ENCODE data around the gene LDLRAD4. TPM values are rescaled to one million over a fixed set of nuclear protein-coding genes. Genes with fewer than 3 reads are reported as not detected.

LDLRAD4 gene
- polyA plus RNA-seq, 1 of the 3 experiments (the other 2 are of a cell fraction) = 0.16 TPM

GRCh38 chr18:13422541-13423147 is 204.1 kb downstream of the LDLRAD4 start:
- ChIA-PET POLR2A (interaction anchor here (0.7 kb wide), 1 partner anchor 10 kb away, joined by 3 read pairs; no protein-coding TSS in a partner anchor), CTCF (interaction anchor here (0.7 to 1.2 kb wide), 3 partner anchors 13 to 196 kb away, joined by 3 read pairs; no protein-coding TSS in a partner anchor)
- Histone ChIP-seq H4K20me1 (ENCODE audit: insufficient read depth) (no peaks in the 10 kb centered on the region), H2AFZ (ENCODE audit: low read depth) (no peak overlapping the region), H3K27me3 (ENCODE audit: insufficient read depth) (no peaks in the 10 kb centered on the region), H3K4me3 (ENCODE audit: low read depth in 2 of 2, low read length in 1 of 2) (no peak overlapping the region), H3K9ac (no peak overlapping the region), H3F3A (replicated peaks; ENCODE audit: insufficient read depth) (no peaks in the 10 kb centered on the region), H3K36me3 (replicated peaks in 1 of 2; ENCODE audit: control insufficient read depth in 1 of 2, insufficient read depth in 2 of 2, low read length in 1 of 2) (no peaks in the 10 kb centered on the region), H3K27ac (ENCODE audit: low read depth in 2 of 2, low read length in 1 of 2) (no peak overlapping the region), H3K79me2 (ENCODE audit: insufficient read depth) (no peaks in the 10 kb centered on the region), H3K9me2 (no peaks in the 10 kb centered on the region), H3K4me1 (ENCODE audit: control insufficient read depth in 1 of 2, insufficient read depth in 2 of 2, low read depth in 1 of 2, low read length in 1 of 2) (peaks cover 0 to 7% of the 10 kb centered on the region in 2 experiments; a peak in 1 of 4 replicates), H3K9me3 (no peaks in the 10 kb centered on the region), H3K4me2 (no peak overlapping the region)
- 73% methylated on average over 5 of the region's 5 CpGs for WGBS (ENCODE audit: low lambda C conversion rate)
- no peak for DNase-seq
- TF ChIP-seq USF1 (IDR thresholded peaks at IDR 0.05; ENCODE audit: borderline replicate concordance, low read depth) = no peak
- TF ChIP-seq EP300 (IDR thresholded peaks at IDR 0.05; ENCODE audit: borderline replicate concordance in 1 of 2, low read depth in 1 of 2, low read length in 1 of 2) = no peak
- no peak for TF ChIP-seq RCOR1 (IDR thresholded peaks at IDR 0.05; ENCODE audit: low read length)
- TF ChIP-seq FOXM1 (IDR thresholded peaks at IDR 0.05; ENCODE audit: low read depth) = no peak
- TF ChIP-seq MXI1 (IDR thresholded peaks at IDR 0.05; ENCODE audit: low read depth, low read length) = no peak
- TF ChIP-seq JUND (IDR thresholded peaks at IDR 0.05) = no peak
- no peak for TF ChIP-seq FOSL2 (IDR thresholded peaks at IDR 0.05; ENCODE audit: borderline replicate concordance, low read depth)
- TF ChIP-seq ZBTB33 (IDR thresholded peaks at IDR 0.05; ENCODE audit: borderline replicate concordance, low read depth) = no peak

GRCh38 chr18:13423352-13423751 is 204.8 kb downstream of the LDLRAD4 start:
- no peaks in the 10 kb centered on the region for H3K27me3 ChIP-seq (ENCODE audit: insufficient read depth)
- no peaks in the 10 kb centered on the region for H3F3A ChIP-seq (replicated peaks; ENCODE audit: insufficient read depth)
- H3K27ac ChIP-seq (ENCODE audit: low read depth in 2 of 2, low read length in 1 of 2) = no peak overlapping the region
- H3K9me3 ChIP-seq = no peaks in the 10 kb centered on the region
- H3K36me3 ChIP-seq (replicated peaks in 1 of 2; ENCODE audit: control insufficient read depth in 1 of 2, insufficient read depth in 2 of 2, low read length in 1 of 2) = no peaks in the 10 kb centered on the region
- H3K9ac ChIP-seq = no peak overlapping the region
- no peak for DNase-seq
- H3K79me2 ChIP-seq (ENCODE audit: insufficient read depth) = no peaks in the 10 kb centered on the region
- TF ChIP-seq PBX3 (IDR thresholded peaks at IDR 0.05) = no peak
- TF ChIP-seq ELF1 (IDR thresholded peaks at IDR 0.05) = no peak
- H3K4me1 ChIP-seq (ENCODE audit: control insufficient read depth in 1 of 2, insufficient read depth in 2 of 2, low read depth in 1 of 2, low read length in 1 of 2) = peaks cover 0 to 9% of the 10 kb centered on the region in 2 experiments; a peak in 1 of 4 replicates
- no peak overlapping the region for H3K4me3 ChIP-seq (ENCODE audit: low read depth in 2 of 2, low read length in 1 of 2)
- no peak overlapping the region for H2AFZ ChIP-seq (ENCODE audit: low read depth)
- H3K9me2 ChIP-seq = no peaks in the 10 kb centered on the region
- 82% methylated on average over 9 of the region's 9 CpGs for WGBS (ENCODE audit: low lambda C conversion rate)
- no peaks in the 10 kb centered on the region for H4K20me1 ChIP-seq (ENCODE audit: insufficient read depth)
- CTCF ChIA-PET = interaction anchor here (0.7 kb wide), 1 partner anchor 196 kb away, joined by 3 read pairs; no protein-coding TSS in a partner anchor
- no peak overlapping the region for H3K4me2 ChIP-seq
- POLR2A ChIA-PET = interaction anchor here (0.7 kb wide), 1 partner anchor 10 kb away, joined by 3 read pairs; no protein-coding TSS in a partner anchor

Measured in SK-N-SH (cell line).